Measurements from ENCODE around the gene TARS1.

- TF ChIP-seq POLR2A (IDR thresholded peaks at IDR 0.05) (no peak), CTCF (IDR thresholded peaks at IDR 0.05) (no peak)
These were observed 63.8 kb downstream of the TARS1 start for GRCh38 chr5:33504570-33504969.

Data from suprapubic skin (tissue), 3 donors.